Breast epithelium (tissue), 4 donors: ENCODE data around the gene CYB5A. TPM values are rescaled to one million over a fixed set of nuclear protein-coding genes. Genes with fewer than 3 reads are reported as not detected.
A peak's percentile ranks its signal among the peaks of the same experiment; 100 is the strongest.

ENCODE experiments used
- DNase-seq, 2 donors: peaks; one replicate each; pipeline ENCODE4 v3.0.0-alpha.2; 2019; ENCODE audit warnings: low spot score in 2 of 2
- H3K27ac ChIP-seq, 2 donors: fragments of 200-600 bp; sonication (generic) in 1 of 2; one replicate each; pipeline ENCODE4 v1.5.1; 2016 to 2019; ENCODE audit warnings: mild to moderate bottlenecking in 1 of 2
- H3K27me3 ChIP-seq, 2 donors: fragments of 200-600 bp; sonication (generic) in 1 of 2; one replicate each; pipeline versions ENCODE4 v1.5.1 to v1.6.0; 2017 to 2019; ENCODE audit warnings: control low read depth in 1 of 2, mild to moderate bottlenecking in 1 of 2
- H3K36me3 ChIP-seq: fragments of 200-600 bp; one replicate; pipeline ENCODE4 v1.5.1; 2019
- H3K4me1 ChIP-seq, 2 donors: fragments of 200-600 bp; sonication (generic); one replicate each; pipeline ENCODE4 v1.5.1; 2016 to 2019; ENCODE audit warnings: control low read depth in 1 of 2
- H3K4me3 ChIP-seq, 3 donors: fragments of 200-600 bp; sonication (generic); 1 replicate in 2 of 3; 2 replicates in 1 of 3; pipeline ENCODE4 v1.5.1; 2016 to 2019; ENCODE audit warnings: mild to moderate bottlenecking in 3 of 3, moderate library complexity in 2 of 3
- H3K9me3 ChIP-seq, 2 donors: fragments of 200-600 bp; sonication (generic) in 1 of 2; one replicate each; pipeline ENCODE4 v1.5.1; 2016 to 2019; ENCODE audit warnings: control low read depth in 1 of 2
- CTCF ChIP-seq, 3 donors: fragments of 450-650 bp; IDR thresholded peaks; one replicate each; pipeline ENCODE4 v1.5.1; 2016 to 2017; ENCODE audit warnings: antibody characterized with exemption in 3 of 3, mild to moderate bottlenecking in 3 of 3, moderate library complexity in 3 of 3
- POLR2A ChIP-seq: fragments of 450-650 bp; IDR thresholded peaks from one replicate; pipeline ENCODE4 v1.6.1; 2016; ENCODE audit warnings: antibody characterized with exemption, mild to moderate bottlenecking, moderate library complexity
- POLR2AphosphoS5 ChIP-seq, 3 donors: sonication (generic); formaldehyde crosslinking; IDR thresholded peaks; one replicate each; pipeline ENCODE4 v1.6.1; 2017; ENCODE audit warnings: antibody characterized with exemption in 3 of 3
- intact Hi-C: fragments of 100-400 bp; cut with DNase I; formaldehyde crosslinking; loops from one replicate; pipeline ENCODE4 v1.15.1; 2023; ENCODE audit warnings: low total_unique reads
- total RNA-seq, 3 donors: library from RNA; depleted of rRNA; stranded (reverse); fragments of >200 nt; gene quantifications; one replicate each; pipeline ENCODE4 v1.1.0, GENCODE V29; 2016

CYB5A gene
- total RNA-seq, 3 donors from 2014 or later = 185 to 646 (median 300) TPM

- Histone ChIP-seq H3K9me3 (no peaks in the 10 kb centered on the region), H3K27ac (no peak overlapping the region), H3K27me3 (no peaks in the 10 kb centered on the region), H3K36me3 (no peaks in the 10 kb centered on the region), H3K4me3 (no peak overlapping the region), H3K4me1 (no peaks in the 10 kb centered on the region)
- TF ChIP-seq POLR2AphosphoS5 (IDR thresholded peaks at IDR 0.05) (no peak), POLR2A (no peak), CTCF (IDR thresholded peaks at IDR 0.05) (no peak)
- intact Hi-C loops = no loop called here
- no peak for DNase-seq
Observed at GRCh38 chr18:74311000-74311399, 19.2 kb upstream of the CYB5A start.

- no peak overlapping the region for H3K27ac ChIP-seq
- H3K4me1 ChIP-seq = no peaks in the 10 kb centered on the region
- no peaks in the 10 kb centered on the region for H3K36me3 ChIP-seq
- H3K27me3 ChIP-seq = no peaks in the 10 kb centered on the region
- TF ChIP-seq CTCF (IDR thresholded peaks at IDR 0.05) = peak in 2 of 3 donors; percentile 20 to 35
- TF ChIP-seq POLR2A = no peak
- intact Hi-C loops = no loop called here
- no peaks in the 10 kb centered on the region for H3K9me3 ChIP-seq
- no peak for DNase-seq
- no peak overlapping the region for H3K4me3 ChIP-seq
Observed at GRCh38 chr18:74310411-74310810, 18.6 kb upstream of the CYB5A start.

GRCh38 chr18:74303936-74304335 lies 12.2 kb upstream of the CYB5A start:
- TF ChIP-seq POLR2A (no peak), POLR2AphosphoS5 (IDR thresholded peaks at IDR 0.05) (no peak), CTCF (IDR thresholded peaks at IDR 0.05) (no peak)
- Histone ChIP-seq H3K27me3 (no peaks in the 10 kb centered on the region), H3K4me3 (no peak overlapping the region), H3K9me3 (no peaks in the 10 kb centered on the region), H3K27ac (no peak overlapping the region), H3K4me1 (no peaks in the 10 kb centered on the region), H3K36me3 (no peaks in the 10 kb centered on the region)
- DNase-seq = no peak
- intact Hi-C loops = no loop called here

GRCh38 chr18:74303306-74303705 lies 11.5 kb upstream of the CYB5A start:
- H3K4me3 ChIP-seq = no peak overlapping the region
- no peaks in the 10 kb centered on the region for H3K9me3 ChIP-seq
- DNase-seq = no peak
- no peaks in the 10 kb centered on the region for H3K4me1 ChIP-seq
- no peaks in the 10 kb centered on the region for H3K27me3 ChIP-seq
- TF ChIP-seq POLR2A = no peak
- TF ChIP-seq POLR2AphosphoS5 (IDR thresholded peaks at IDR 0.05) = no peak
- no peak for TF ChIP-seq CTCF (IDR thresholded peaks at IDR 0.05)
- H3K27ac ChIP-seq = no peak overlapping the region
- H3K36me3 ChIP-seq = no peaks in the 10 kb centered on the region
- intact Hi-C loops = no loop called here

- no peak for TF ChIP-seq CTCF (IDR thresholded peaks at IDR 0.05)
- no peak for TF ChIP-seq POLR2A
- TF ChIP-seq POLR2AphosphoS5 (IDR thresholded peaks at IDR 0.05) = no peak
- Histone ChIP-seq H3K27me3 (no peaks in the 10 kb centered on the region), H3K4me3 (no peak overlapping the region), H3K4me1 (no peaks in the 10 kb centered on the region), H3K9me3 (no peaks in the 10 kb centered on the region), H3K27ac (no peak overlapping the region), H3K36me3 (no peaks in the 10 kb centered on the region)
- DNase-seq = no peak
- intact Hi-C loops = no loop called here
Observed at GRCh38 chr18:74299746-74300145, 8.0 kb upstream of the CYB5A start.
